PFSK-1 (cell line): ENCODE results near the gene SND1.

ENCODE experiments used
- FOXP2 ChIP-seq: optimal IDR thresholded peaks from 2 replicates; pipeline ENCODE3; 2011; ENCODE audit warnings: borderline replicate concordance, control low read depth, inconsistent platforms; ENCODE audit not compliant: insufficient read depth; ENCODE audit errors: extremely low read length, extremely low read depth
- POLR2AphosphoS5 ChIP-seq: IDR thresholded peaks from 2 replicates; pipeline ENCODE4 v1.6.1; 2012; ENCODE audit warnings: low read depth, mild to moderate bottlenecking, control low read depth, low read length, moderate library complexity
- REST ChIP-seq, 2 experiments: IDR thresholded peaks; 2 replicates each; pipeline versions ENCODE4 v1.6.1 to v1.8.0; 2011 to 2012; ENCODE audit warnings: low read depth in 2 of 2, low read length in 2 of 2, control low read depth in 1 of 2, inconsistent platforms in 1 of 2, mild to moderate bottlenecking in 1 of 2, moderate library complexity in 1 of 2; ENCODE audit not compliant: insufficient read depth in 1 of 2
- SIN3A ChIP-seq: IDR thresholded peaks from 2 replicates; pipeline ENCODE4 v1.6.1; 2012; ENCODE audit warnings: mild to moderate bottlenecking, low read length, moderate library complexity, borderline replicate concordance; ENCODE audit not compliant: insufficient read depth
- TAF1 ChIP-seq: IDR thresholded peaks from 2 replicates; pipeline ENCODE4 v1.6.1; 2012; ENCODE audit warnings: low read length, control low read depth, borderline replicate concordance; ENCODE audit not compliant: insufficient read depth

SND1 gene

GRCh38 chr7:127638197-127638596 lies 13.8 kb upstream of the SND1 start:
- TF ChIP-seq SIN3A, result no peak
- TF ChIP-seq POLR2AphosphoS5, result no peak
- no peak for TF ChIP-seq TAF1
- no peak for TF ChIP-seq FOXP2
- no peak for TF ChIP-seq REST (IDR thresholded peaks at IDR 0.05; ENCODE audit: insufficient read depth in 1 of 2, low read depth in 2 of 2, low read length in 2 of 2)

- TF ChIP-seq TAF1 (no peak), SIN3A (no peak), POLR2AphosphoS5 (no peak), REST (IDR thresholded peaks at IDR 0.05; ENCODE audit: insufficient read depth in 1 of 2, low read depth in 2 of 2, low read length in 2 of 2) (no peak), FOXP2 (no peak)
Observed at GRCh38 chr7:127644484-127644883, 7.5 kb upstream of the SND1 start.

- TF ChIP-seq POLR2AphosphoS5 (no peak), SIN3A (no peak), TAF1 (no peak), REST (IDR thresholded peaks at IDR 0.05; ENCODE audit: insufficient read depth in 1 of 2, low read depth in 2 of 2, low read length in 2 of 2) (no peak), FOXP2 (no peak)
Observed at GRCh38 chr7:127647636-127648035, 4.4 kb upstream of the SND1 start.

GRCh38 chr7:127648986-127649385 lies 3.0 kb upstream of the SND1 start:
- no peak for TF ChIP-seq TAF1
- TF ChIP-seq REST (IDR thresholded peaks at IDR 0.05; ENCODE audit: insufficient read depth in 1 of 2, low read depth in 2 of 2, low read length in 2 of 2), result no peak
- TF ChIP-seq POLR2AphosphoS5, result no peak
- no peak for TF ChIP-seq SIN3A
- no peak for TF ChIP-seq FOXP2

GRCh38 chr7:127650847-127651555 lies 993 bp upstream of the SND1 start:
- TF ChIP-seq SIN3A (no peak), REST (IDR thresholded peaks at IDR 0.05; ENCODE audit: insufficient read depth in 1 of 2, low read depth in 2 of 2, low read length in 2 of 2) (no peak), TAF1 (no peak)
